CD14-positive monocyte (primary cell): ENCODE data around the gene ARAP2. TPM values are rescaled to one million over a fixed set of nuclear protein-coding genes. Genes with fewer than 3 reads are reported as not detected.

ENCODE experiments used
- DNase-seq, 3 donors: peaks; one replicate each; pipeline ENCODE4 v3.0.0-alpha.2; 2011 to 2022
- H2AFZ ChIP-seq: 2 replicates; pipeline ENCODE4 v1.6.0; 2012; ENCODE audit warnings: mild to moderate bottlenecking, low read depth, low read length, inconsistent platforms; ENCODE audit not compliant: insufficient read depth, poor library complexity, severe bottlenecking
- H3K27ac ChIP-seq, 2 donors: 1 replicate in 1 of 2; 2 replicates in 1 of 2; pipeline ENCODE4 v1.5.1; 2012 to 2013; ENCODE audit warnings: low read length in 2 of 2, control low read depth in 1 of 2, inconsistent platforms in 1 of 2, low read depth in 1 of 2, mild to moderate bottlenecking in 1 of 2
- H3K27me3 ChIP-seq, 2 donors: one replicate each; pipeline versions ENCODE4 v1.6.0 to v1.6.1; 2011 to 2013; ENCODE audit warnings: low read length in 2 of 2; ENCODE audit not compliant: control insufficient read depth in 2 of 2, insufficient read depth in 2 of 2
- H3K36me3 ChIP-seq, 2 donors: replicated peaks in 1 of 2; 1 replicate in 1 of 2; 2 replicates in 1 of 2; pipeline versions ENCODE4 v1.5.1 to v1.6.1; 2012 to 2013; ENCODE audit warnings: low read length in 2 of 2, control low read depth in 1 of 2, inconsistent platforms in 1 of 2, mild to moderate bottlenecking in 1 of 2; ENCODE audit not compliant: insufficient read depth in 2 of 2, control insufficient read depth in 1 of 2
- H3K4me1 ChIP-seq, 2 donors: 1 replicate in 1 of 2; 2 replicates in 1 of 2; pipeline versions ENCODE4 v1.5.1 to v1.6.1; 2012 to 2013; ENCODE audit warnings: low read length in 2 of 2, control low read depth in 1 of 2, inconsistent platforms in 1 of 2, mild to moderate bottlenecking in 1 of 2, moderate library complexity in 1 of 2; ENCODE audit not compliant: insufficient read depth in 2 of 2, control insufficient read depth in 1 of 2
- H3K4me2 ChIP-seq: replicated peaks from 2 replicates; pipeline ENCODE3; 2012; ENCODE audit warnings: low read length, moderate library complexity, mild to moderate bottlenecking; ENCODE audit not compliant: poor library complexity, severe bottlenecking; ENCODE audit errors: extremely low read depth
- H3K4me3 ChIP-seq, 3 experiments: fragments of 200-600 bp in 1 of 3; sonication (generic) in 1 of 3; replicated peaks in 1 of 3; 1 replicate in 2 of 3; 2 replicates in 1 of 3; pipeline ENCODE4 v1.5.1; 2011 to 2013; ENCODE audit warnings: low read length in 3 of 3, mild to moderate bottlenecking in 3 of 3, control low read depth in 2 of 3, low read depth in 2 of 3, inconsistent platforms in 1 of 3, moderate library complexity in 1 of 3
- H3K79me2 ChIP-seq: 2 replicates; pipeline ENCODE4 v1.6.0; 2012; ENCODE audit warnings: mild to moderate bottlenecking, control low read depth, inconsistent platforms, low read length, moderate library complexity; ENCODE audit not compliant: insufficient read depth
- H3K9ac ChIP-seq: 2 replicates; pipeline ENCODE4 v1.6.0; 2017; ENCODE audit warnings: low read length, mild to moderate bottlenecking; ENCODE audit not compliant: insufficient read depth, poor library complexity, severe bottlenecking
- H3K9me3 ChIP-seq, 2 donors: replicated peaks in 1 of 2; 1 replicate in 1 of 2; 2 replicates in 1 of 2; pipeline versions ENCODE4 v1.5.1 to v1.6.1; 2012 to 2013; ENCODE audit warnings: low read length in 2 of 2, control low read depth in 1 of 2; ENCODE audit not compliant: control insufficient read depth in 1 of 2, insufficient read depth in 1 of 2
- H4K20me1 ChIP-seq: 2 replicates; pipeline ENCODE4 v1.6.0; 2012; ENCODE audit warnings: mild to moderate bottlenecking, low read length, control low read depth, moderate library complexity; ENCODE audit not compliant: insufficient read depth
- H3K27ac Mint-ChIP-seq, 7 donors: one replicate each; pipeline ENCODE4 v1.8.0; 2020; ENCODE audit warnings: mild to moderate bottlenecking in 7 of 7, mixed read lengths in 7 of 7, moderate library complexity in 6 of 7, inconsistent platforms in 2 of 7
- H3K27me3 Mint-ChIP-seq, 3 donors: one replicate each; pipeline ENCODE4 v1.8.0; 2021 to 2022; ENCODE audit warnings: low read depth in 3 of 3, mild to moderate bottlenecking in 3 of 3, mixed read lengths in 3 of 3, moderate library complexity in 3 of 3, inconsistent platforms in 1 of 3
- H3K36me3 Mint-ChIP-seq, 2 donors: one replicate each; pipeline ENCODE4 v1.8.0; 2020; ENCODE audit warnings: mixed read lengths in 2 of 2, inconsistent platforms in 1 of 2, mild to moderate bottlenecking in 1 of 2
- H3K4me1 Mint-ChIP-seq: one replicate; pipeline ENCODE4 v1.8.0; 2020; ENCODE audit warnings: mild to moderate bottlenecking, mixed read lengths
- H3K4me3 Mint-ChIP-seq, 2 donors: one replicate each; pipeline ENCODE4 v1.8.0; 2020; ENCODE audit warnings: mild to moderate bottlenecking in 2 of 2, mixed read lengths in 2 of 2, moderate library complexity in 1 of 2
- H3K9me3 Mint-ChIP-seq, 7 donors: one replicate each; pipeline ENCODE4 v1.8.0; 2020 to 2022; ENCODE audit warnings: mixed read lengths in 7 of 7, mild to moderate bottlenecking in 6 of 7, moderate library complexity in 6 of 7, inconsistent platforms in 2 of 7
- CTCF ChIP-seq: fragments of 200-600 bp; IDR thresholded peaks from one replicate; pipeline ENCODE4 v1.8.0; 2022; ENCODE audit warnings: antibody characterized with exemption, mild to moderate bottlenecking
- WGBS: methylation state at CpG from one replicate; pipeline ENCODE4 v1.1.5; 2013; ENCODE audit warnings: missing lambda C conversion rate; ENCODE audit not compliant: insufficient coverage; 5-methylcytosine and 5-hydroxymethylcytosine counted together
- intact Hi-C, 2 donors: fragments of 100-400 bp; cut with micrococcal nuclease; formaldehyde crosslinking; loops; one replicate each; pipeline versions ENCODE4 v1.15.0 to v1.15.1; 2023
- polyA plus RNA-seq, 3 donors: library from polyadenylated mRNA; depleted of rRNA in 1 of 3; unstranded in 2 of 3; stranded (reverse) in 1 of 3; fragments of 300-500 nt in 2 of 3; fragments of >200 nt in 1 of 3; fragmentation: Illumina TruSeq in 2 of 3; gene quantifications; 1 replicate in 2 of 3; 2 replicates in 1 of 3; pipeline ENCODE4 v1.2.3, GENCODE V29; 2012 to 2021

Gene ARAP2
- polyA plus RNA-seq, 3 donors = 4.6 to 17.7 (median 5.6) TPM

DNA sequence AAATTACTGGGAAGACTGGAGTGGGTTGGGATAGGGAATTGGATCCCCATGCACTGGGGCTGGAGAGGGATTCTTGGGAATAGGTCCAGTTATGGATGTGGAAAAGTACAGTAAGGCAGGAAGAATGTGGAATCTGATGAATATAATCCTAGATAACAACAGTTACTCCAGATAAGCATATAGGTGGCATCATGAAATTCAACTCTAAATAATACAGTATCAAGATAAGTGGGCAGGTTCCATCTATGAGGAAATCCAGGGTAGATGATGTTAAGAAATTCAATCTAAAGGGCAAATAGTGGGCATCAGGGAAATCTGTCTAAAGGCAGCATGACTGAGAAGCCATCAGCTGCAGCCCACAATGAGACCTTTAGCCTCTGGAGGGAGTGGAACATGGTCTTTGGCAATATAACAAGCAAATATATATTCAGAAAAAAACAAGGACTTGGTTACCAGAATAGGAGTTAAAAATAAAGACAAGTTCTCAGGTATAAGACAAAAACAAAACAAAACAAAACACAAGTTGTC lies 38.3 kb upstream of the ARAP2 start:
- peaks cover 17% of the 10 kb centered on the region for H3K4me1 Mint-ChIP-seq
- peaks cover 5 to 9% of the 10 kb centered on the region in 2 donors for H3K4me1 ChIP-seq
- no peak overlapping the region for H3K4me2 ChIP-seq
- H3K9ac ChIP-seq = no peak overlapping the region
- H3K27me3 ChIP-seq = no peaks in the 10 kb centered on the region
- no peak overlapping the region for H2AFZ ChIP-seq
- H3K9me3 ChIP-seq = no peaks in the 10 kb centered on the region
- DNase-seq = no peak
- H3K4me3 Mint-ChIP-seq = peak overlapping the region in 1 of 2 donors; percentile 11
- H3K27ac ChIP-seq = no peak overlapping the region
- no peaks in the 10 kb centered on the region for H3K36me3 ChIP-seq
- H4K20me1 ChIP-seq = no peaks in the 10 kb centered on the region
- no peaks in the 10 kb centered on the region for H3K36me3 Mint-ChIP-seq
- H3K27ac Mint-ChIP-seq = no peak overlapping the region
- intact Hi-C loops = no loop called here
- no peaks in the 10 kb centered on the region for H3K79me2 ChIP-seq
- H3K9me3 Mint-ChIP-seq = no peaks in the 10 kb centered on the region
- no peak for TF ChIP-seq CTCF
- no peaks in the 10 kb centered on the region for H3K27me3 Mint-ChIP-seq
- no peak overlapping the region for H3K4me3 ChIP-seq

GRCh38 chr4:36281384-36282106 lies 37.2 kb upstream of the ARAP2 start, which contains the start of gene DTHD1:
Gene DTHD1, plus strand, starts transcription at chr4:36281616. Its CDS starts 143 bp downstream, at chr4:36281759.
- Histone ChIP-seq H3K4me1 (peaks cover 5 to 9% of the 10 kb centered on the region in 2 donors), H3K27me3 (no peaks in the 10 kb centered on the region), H4K20me1 (no peaks in the 10 kb centered on the region), H3K4me3 (no peak within 1 kb of the TSS), H3K9me3 (no peaks in the 10 kb centered on the region), H2AFZ (no peak within 1 kb of the TSS), H3K27ac (no peak within 1 kb of the TSS), H3K36me3 (no peaks in the 10 kb centered on the region), H3K4me2 (no peak within 1 kb of the TSS), H3K79me2 (no peaks in the 10 kb centered on the region), H3K9ac (no peak within 1 kb of the TSS)
- no peaks in the 10 kb centered on the region for H3K9me3 Mint-ChIP-seq
- TF ChIP-seq CTCF = no peak
- H3K4me1 Mint-ChIP-seq = peaks cover 17% of the 10 kb centered on the region
- no peak for DNase-seq
- WGBS = no CpG with 5 or more reads among the region's 5 CpGs
- no peaks in the 10 kb centered on the region for H3K27me3 Mint-ChIP-seq
- intact Hi-C loops = no loop called here
- H3K4me3 Mint-ChIP-seq = peak within 1 kb of the TSS in 1 of 2 donors; percentile 14
- H3K36me3 Mint-ChIP-seq = no peaks in the 10 kb centered on the region
- H3K27ac Mint-ChIP-seq = peak within 1 kb of the TSS in 1 of 7 donors; percentile 30
